Nephron (organoid): ENCODE results near the gene COA8.
A peak's percentile ranks its signal among the peaks of the same experiment; 100 is the strongest.

Experiments used
- H3K27ac Mint-ChIP-seq, 3 experiments: 2 replicates each; pipeline ENCODE4 v1.8.0; 2020; ENCODE audit warnings: mixed read lengths in 3 of 3, mild to moderate bottlenecking in 2 of 3, moderate library complexity in 1 of 3
- H3K27me3 Mint-ChIP-seq: 2 replicates; pipeline ENCODE4 v1.8.0; 2021; ENCODE audit warnings: low read depth, mild to moderate bottlenecking, moderate library complexity, mixed read lengths
- H3K36me3 Mint-ChIP-seq: 2 replicates; pipeline ENCODE4 v1.8.0; 2020; ENCODE audit warnings: low read depth, mixed read lengths
- H3K4me1 Mint-ChIP-seq: 2 replicates; pipeline ENCODE4 v1.8.0; 2020; ENCODE audit warnings: mixed read lengths
- H3K4me3 Mint-ChIP-seq, 3 experiments: 2 replicates each; pipeline ENCODE4 v1.8.0; 2020; ENCODE audit warnings: mild to moderate bottlenecking in 3 of 3, mixed read lengths in 3 of 3, moderate library complexity in 2 of 3
- H3K9me3 Mint-ChIP-seq: 2 replicates; pipeline ENCODE4 v1.8.0; 2020; ENCODE audit warnings: mixed read lengths
- CTCF ChIP-seq, 3 experiments: fragments of 200-600 bp; sonication (generic); IDR thresholded peaks; one replicate each; pipeline ENCODE4 v1.5.0; 2021; ENCODE audit warnings: antibody characterized with exemption in 3 of 3; ENCODE audit not compliant: unreplicated experiment in 3 of 3

COA8 gene

GRCh38 chr14:103536693-103537092 is 26.1 kb upstream of the COA8 start:
- Mint-ChIP-seq H3K27ac (peak overlapping the region; percentile 8 to 60 (median 47)), H3K4me1 (peaks cover 17% of the 10 kb centered on the region), H3K27me3 (no peaks in the 10 kb centered on the region), H3K36me3 (no peaks in the 10 kb centered on the region), H3K4me3 (peak overlapping the region in 1 of 3 experiments; percentile 13), H3K9me3 (no peaks in the 10 kb centered on the region)
- no peak for TF ChIP-seq CTCF (IDR thresholded peaks at IDR 0.05; ENCODE audit: unreplicated experiment in 3 of 3)

- no peaks in the 10 kb centered on the region for H3K27me3 Mint-ChIP-seq
- H3K36me3 Mint-ChIP-seq = no peaks in the 10 kb centered on the region
- H3K9me3 Mint-ChIP-seq = no peaks in the 10 kb centered on the region
- peaks cover 17% of the 10 kb centered on the region for H3K4me1 Mint-ChIP-seq
- TF ChIP-seq CTCF (IDR thresholded peaks at IDR 0.05; ENCODE audit: unreplicated experiment in 3 of 3) = no peak
- H3K27ac Mint-ChIP-seq = peak overlapping the region; percentile 8 to 60 (median 47)
- no peak overlapping the region for H3K4me3 Mint-ChIP-seq
Observed at GRCh38 chr14:103537175-103537990, 25.4 kb upstream of the COA8 start.

- H3K4me3 Mint-ChIP-seq = no peak overlapping the region
- no peaks in the 10 kb centered on the region for H3K9me3 Mint-ChIP-seq
- peaks cover 17% of the 10 kb centered on the region for H3K4me1 Mint-ChIP-seq
- no peaks in the 10 kb centered on the region for H3K36me3 Mint-ChIP-seq
- no peaks in the 10 kb centered on the region for H3K27me3 Mint-ChIP-seq
- no peak for TF ChIP-seq CTCF (IDR thresholded peaks at IDR 0.05; ENCODE audit: unreplicated experiment in 3 of 3)
- H3K27ac Mint-ChIP-seq = no peak overlapping the region
Observed at GRCh38 chr14:103538291-103539055, 24.3 kb upstream of the COA8 start.

DNA sequence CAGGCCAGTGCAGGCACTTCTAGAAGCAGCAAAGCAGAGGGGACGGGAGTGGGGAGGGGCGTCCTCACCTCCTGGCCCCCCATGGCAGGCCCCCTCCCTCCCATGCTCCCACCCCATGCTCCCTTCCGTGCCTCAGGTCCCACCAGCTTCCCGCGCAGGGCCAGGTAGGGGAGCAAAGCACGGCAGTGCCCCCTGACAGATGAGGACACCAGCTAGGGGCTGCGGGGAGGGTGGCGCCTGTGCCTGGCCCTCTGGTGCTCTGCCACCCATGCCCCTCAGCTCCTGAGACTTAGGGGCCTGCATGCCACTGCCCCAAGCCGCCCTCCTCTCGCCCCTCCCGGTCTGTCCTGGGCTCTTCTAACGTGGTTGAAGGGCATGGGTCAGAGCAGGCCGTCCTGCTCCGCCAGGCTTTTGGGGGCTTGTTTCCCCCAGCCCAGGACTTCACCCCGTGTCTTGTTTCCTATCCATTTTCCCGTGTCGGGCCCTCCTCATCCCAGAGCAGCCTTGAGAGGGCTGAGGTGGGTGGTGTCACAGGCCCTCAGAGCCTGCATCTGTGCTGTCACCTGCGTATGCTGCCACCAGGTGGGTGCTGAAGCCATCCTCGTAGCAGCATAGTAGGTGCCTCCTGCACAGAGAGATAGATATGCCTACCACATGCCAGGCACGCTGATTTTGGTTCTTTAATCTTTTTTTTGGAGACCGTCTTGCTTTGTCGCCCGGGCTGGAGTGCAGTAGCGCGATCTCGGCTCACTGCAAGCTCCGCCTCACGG is 23.5 kb upstream of the COA8 start:
- Mint-ChIP-seq H3K27ac (peak overlapping the region in 1 of 3 experiments; percentile 44), H3K27me3 (no peaks in the 10 kb centered on the region), H3K9me3 (no peaks in the 10 kb centered on the region), H3K36me3 (no peaks in the 10 kb centered on the region), H3K4me1 (peaks cover 17% of the 10 kb centered on the region), H3K4me3 (no peak overlapping the region)
- TF ChIP-seq CTCF (IDR thresholded peaks at IDR 0.05; ENCODE audit: unreplicated experiment in 3 of 3) = no peak

- no peaks in the 10 kb centered on the region for H3K27me3 Mint-ChIP-seq
- peak overlapping the region in 1 of 3 experiments; percentile 54 for H3K4me3 Mint-ChIP-seq
- peaks cover 21% of the 10 kb centered on the region for H3K4me1 Mint-ChIP-seq
- no peak for TF ChIP-seq CTCF (IDR thresholded peaks at IDR 0.05; ENCODE audit: unreplicated experiment in 3 of 3)
- no peaks in the 10 kb centered on the region for H3K36me3 Mint-ChIP-seq
- no peaks in the 10 kb centered on the region for H3K9me3 Mint-ChIP-seq
- peak overlapping the region; percentile 81 to 90 (median 89) for H3K27ac Mint-ChIP-seq
Observed at GRCh38 chr14:103540821-103541708, 21.7 kb upstream of the COA8 start.
